ENCODE measurements around the gene COL28A1.

DNA sequence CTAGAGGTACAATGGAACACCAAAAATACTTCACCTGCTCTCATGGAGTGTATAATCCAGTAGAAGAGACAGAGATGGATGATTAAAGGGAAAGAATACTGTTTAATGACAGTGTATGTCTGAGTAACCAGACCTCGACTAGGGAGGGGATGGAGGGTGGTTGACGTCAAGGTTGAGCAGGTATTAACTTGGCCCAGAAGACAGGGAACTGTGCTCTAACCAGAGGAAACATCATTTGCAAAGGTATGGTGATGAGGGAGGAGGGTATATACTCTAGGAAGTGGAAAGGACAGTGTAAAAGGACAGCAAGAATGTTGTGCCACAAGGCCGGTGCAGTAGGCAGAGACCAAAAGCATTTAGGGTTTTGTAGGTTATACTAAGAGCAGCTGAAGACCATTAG is 33.9 kb upstream of the COL28A1 start:
- TF ChIP-seq YY1 (IDR thresholded peaks at IDR 0.05; ENCODE audit: insufficient read depth, insufficient read length) (no peak), SUZ12 (IDR thresholded peaks at IDR 0.05; ENCODE audit: extremely low read depth, insufficient read depth, insufficient read length) (no peak)

Data from NT2/D1 (cell line).